ENCODE measurements around the gene PSMB3. TPM values are rescaled to one million over a fixed set of nuclear protein-coding genes. Genes with fewer than 3 reads are reported as not detected.
A peak's percentile ranks its signal among the peaks of the same experiment; 100 is the strongest.

PSMB3 gene
- total RNA-seq, 1 experiment from 2014 or later: 273 TPM

- H3K36me3 Mint-ChIP-seq: peaks cover 27% of the 10 kb centered on the region
- CTCF ChIA-PET: interaction anchor here (1.7 kb wide), 1 partner anchor 8 kb away, joined by 17 read pairs; no protein-coding TSS in a partner anchor
- H3K9me3 Mint-ChIP-seq: no peaks in the 10 kb centered on the region
- TF ChIP-seq NR1H2 (CRISPR knock-in tag; IDR thresholded peaks at IDR 0.05): no peak
- TF ChIP-seq, protein P1, sequence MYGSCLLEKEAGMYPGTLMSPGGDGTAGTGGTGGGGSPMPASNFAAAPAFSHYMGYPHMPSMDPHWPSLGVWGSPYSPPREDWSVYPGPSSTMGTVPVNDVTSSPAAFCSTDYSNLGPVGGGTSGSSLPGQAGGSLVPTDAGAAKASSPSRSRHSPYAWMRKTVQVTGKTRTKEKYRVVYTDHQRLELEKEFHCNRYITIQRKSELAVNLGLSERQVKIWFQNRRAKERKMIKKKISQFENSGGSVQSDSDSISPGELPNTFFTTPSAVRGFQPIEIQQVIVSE (CRISPR knock-in tag; IDR thresholded peaks at IDR 0.05; ENCODE audit: borderline replicate concordance): no peak
- TF ChIP-seq, protein P2, sequence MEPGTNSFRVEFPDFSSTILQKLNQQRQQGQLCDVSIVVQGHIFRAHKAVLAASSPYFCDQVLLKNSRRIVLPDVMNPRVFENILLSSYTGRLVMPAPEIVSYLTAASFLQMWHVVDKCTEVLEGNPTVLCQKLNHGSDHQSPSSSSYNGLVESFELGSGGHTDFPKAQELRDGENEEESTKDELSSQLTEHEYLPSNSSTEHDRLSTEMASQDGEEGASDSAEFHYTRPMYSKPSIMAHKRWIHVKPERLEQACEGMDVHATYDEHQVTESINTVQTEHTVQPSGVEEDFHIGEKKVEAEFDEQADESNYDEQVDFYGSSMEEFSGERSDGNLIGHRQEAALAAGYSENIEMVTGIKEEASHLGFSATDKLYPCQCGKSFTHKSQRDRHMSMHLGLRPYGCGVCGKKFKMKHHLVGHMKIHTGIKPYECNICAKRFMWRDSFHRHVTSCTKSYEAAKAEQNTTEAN (CRISPR knock-in tag; IDR thresholded peaks at IDR 0.05): no peak
- TF ChIP-seq ZNF317 (CRISPR knock-in tag; IDR thresholded peaks at IDR 0.05; ENCODE audit: borderline replicate concordance, low read depth): no peak
- no peak for TF ChIP-seq RELA (CRISPR knock-in tag; IDR thresholded peaks at IDR 0.05; ENCODE audit: borderline replicate concordance)
- TF ChIP-seq, protein P3, sequence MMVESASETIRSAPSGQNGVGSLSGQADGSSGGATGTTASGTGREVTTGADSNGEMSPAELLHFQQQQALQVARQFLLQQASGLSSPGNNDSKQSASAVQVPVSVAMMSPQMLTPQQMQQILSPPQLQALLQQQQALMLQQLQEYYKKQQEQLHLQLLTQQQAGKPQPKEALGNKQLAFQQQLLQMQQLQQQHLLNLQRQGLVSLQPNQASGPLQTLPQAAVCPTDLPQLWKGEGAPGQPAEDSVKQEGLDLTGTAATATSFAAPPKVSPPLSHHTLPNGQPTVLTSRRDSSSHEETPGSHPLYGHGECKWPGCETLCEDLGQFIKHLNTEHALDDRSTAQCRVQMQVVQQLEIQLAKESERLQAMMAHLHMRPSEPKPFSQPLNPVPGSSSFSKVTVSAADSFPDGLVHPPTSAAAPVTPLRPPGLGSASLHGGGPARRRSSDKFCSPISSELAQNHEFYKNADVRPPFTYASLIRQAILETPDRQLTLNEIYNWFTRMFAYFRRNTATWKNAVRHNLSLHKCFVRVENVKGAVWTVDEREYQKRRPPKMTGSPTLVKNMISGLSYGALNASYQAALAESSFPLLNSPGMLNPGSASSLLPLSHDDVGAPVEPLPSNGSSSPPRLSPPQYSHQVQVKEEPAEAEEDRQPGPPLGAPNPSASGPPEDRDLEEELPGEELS (CRISPR knock-in tag; IDR thresholded peaks at IDR 0.05): no peak
- TF ChIP-seq JAZF1 (CRISPR knock-in tag; IDR thresholded peaks at IDR 0.05): no peak
- TF ChIP-seq, protein P4, sequence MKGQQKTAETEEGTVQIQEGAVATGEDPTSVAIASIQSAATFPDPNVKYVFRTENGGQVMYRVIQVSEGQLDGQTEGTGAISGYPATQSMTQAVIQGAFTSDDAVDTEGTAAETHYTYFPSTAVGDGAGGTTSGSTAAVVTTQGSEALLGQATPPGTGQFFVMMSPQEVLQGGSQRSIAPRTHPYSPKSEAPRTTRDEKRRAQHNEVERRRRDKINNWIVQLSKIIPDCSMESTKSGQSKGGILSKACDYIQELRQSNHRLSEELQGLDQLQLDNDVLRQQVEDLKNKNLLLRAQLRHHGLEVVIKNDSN (CRISPR knock-in tag; IDR thresholded peaks at IDR 0.05): no peak
- TF ChIP-seq STAT6 (CRISPR knock-in tag; conservative IDR thresholded peaks at IDR 0.05; ENCODE audit: low read depth): no peak
- peaks cover 54% of the 10 kb centered on the region for H3K4me1 Mint-ChIP-seq
- peak overlapping the region; percentile 30; the same call in 1 of the 2 replicates for H3K27ac Mint-ChIP-seq
- ATAC-seq: no peak
- no peak for DNase-seq (ENCODE audit: low spot score)
- H3K27me3 Mint-ChIP-seq (ENCODE audit: low read depth): no peaks in the 10 kb centered on the region
- no peak overlapping the region for H3K4me3 Mint-ChIP-seq
- POLR2A ChIA-PET: no interaction called here
Observed at GRCh38 chr17:38742411-38743308, 9.9 kb upstream of the PSMB3 start.

DNA sequence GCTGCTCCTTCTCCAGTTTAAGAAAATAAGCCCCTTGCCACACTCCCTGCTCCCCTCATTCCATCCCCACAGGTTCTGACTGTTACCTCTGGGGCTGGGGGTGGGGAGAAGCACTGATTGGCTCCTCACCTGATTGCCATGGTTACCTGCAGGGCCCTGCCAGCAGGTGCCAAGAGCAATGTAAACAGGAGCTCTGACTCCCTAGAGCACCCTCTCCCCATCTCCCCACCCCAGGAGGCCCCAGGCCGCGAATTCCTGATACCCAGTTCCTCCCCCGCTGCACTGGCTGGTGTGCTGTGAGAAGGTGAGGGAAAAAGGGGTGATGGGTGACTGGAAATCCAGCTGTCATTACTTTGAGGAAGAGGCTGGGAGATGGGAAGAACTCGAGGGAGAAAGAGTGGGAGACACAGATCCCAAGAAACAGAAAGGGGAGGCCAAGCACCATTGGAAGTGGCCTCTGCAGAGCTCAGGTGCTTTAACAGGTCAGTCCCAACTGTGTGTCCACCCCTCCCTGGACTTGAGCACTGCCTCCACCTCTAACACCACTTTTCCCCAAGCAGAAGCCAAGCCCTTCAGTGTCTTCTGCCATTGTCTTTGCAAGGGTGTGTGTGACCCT lies 8.9 kb upstream of the PSMB3 start:
- TF ChIP-seq ZNF423 (CRISPR knock-in tag; IDR thresholded peaks at IDR 0.05) (peak; percentile 86), RORB (CRISPR knock-in tag; IDR thresholded peaks at IDR 0.05) (no peak), ATF6 (CRISPR knock-in tag; IDR thresholded peaks at IDR 0.05) (no peak), CBFB (CRISPR knock-in tag; IDR thresholded peaks at IDR 0.05; ENCODE audit: low read depth) (no peak), FOXK1 (CRISPR knock-in tag; IDR thresholded peaks at IDR 0.05) (peak; percentile 37; the same call in 1 of the 2 replicates)
- TF ChIP-seq, protein P5, sequence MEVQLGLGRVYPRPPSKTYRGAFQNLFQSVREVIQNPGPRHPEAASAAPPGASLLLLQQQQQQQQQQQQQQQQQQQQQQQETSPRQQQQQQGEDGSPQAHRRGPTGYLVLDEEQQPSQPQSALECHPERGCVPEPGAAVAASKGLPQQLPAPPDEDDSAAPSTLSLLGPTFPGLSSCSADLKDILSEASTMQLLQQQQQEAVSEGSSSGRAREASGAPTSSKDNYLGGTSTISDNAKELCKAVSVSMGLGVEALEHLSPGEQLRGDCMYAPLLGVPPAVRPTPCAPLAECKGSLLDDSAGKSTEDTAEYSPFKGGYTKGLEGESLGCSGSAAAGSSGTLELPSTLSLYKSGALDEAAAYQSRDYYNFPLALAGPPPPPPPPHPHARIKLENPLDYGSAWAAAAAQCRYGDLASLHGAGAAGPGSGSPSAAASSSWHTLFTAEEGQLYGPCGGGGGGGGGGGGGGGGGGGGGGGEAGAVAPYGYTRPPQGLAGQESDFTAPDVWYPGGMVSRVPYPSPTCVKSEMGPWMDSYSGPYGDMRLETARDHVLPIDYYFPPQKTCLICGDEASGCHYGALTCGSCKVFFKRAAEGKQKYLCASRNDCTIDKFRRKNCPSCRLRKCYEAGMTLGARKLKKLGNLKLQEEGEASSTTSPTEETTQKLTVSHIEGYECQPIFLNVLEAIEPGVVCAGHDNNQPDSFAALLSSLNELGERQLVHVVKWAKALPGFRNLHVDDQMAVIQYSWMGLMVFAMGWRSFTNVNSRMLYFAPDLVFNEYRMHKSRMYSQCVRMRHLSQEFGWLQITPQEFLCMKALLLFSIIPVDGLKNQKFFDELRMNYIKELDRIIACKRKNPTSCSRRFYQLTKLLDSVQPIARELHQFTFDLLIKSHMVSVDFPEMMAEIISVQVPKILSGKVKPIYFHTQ (CRISPR knock-in tag; IDR thresholded peaks at IDR 0.05): no peak
- ATAC-seq (peak; percentile 8; the same call in 1 of the 2 replicates), DNase-seq (ENCODE audit: low spot score) (no peak)
- Mint-ChIP-seq H3K4me3 (no peak overlapping the region; the same call in 1 of the 2 replicates), H3K4me1 (peaks cover 54% of the 10 kb centered on the region), H3K9me3 (no peaks in the 10 kb centered on the region), H3K36me3 (peaks cover 18% of the 10 kb centered on the region), H3K27ac (peak overlapping the region; percentile 67; the same call in 1 of the 2 replicates), H3K27me3 (ENCODE audit: low read depth) (no peaks in the 10 kb centered on the region)
- ChIA-PET POLR2A (interaction anchor here (0.8 kb wide), 1 partner anchor 108 kb away, joined by 3 read pairs; no protein-coding TSS in a partner anchor), CTCF (interaction anchor here (1.7 to 2.0 kb wide), 2 partner anchors 9 to 185 kb away, joined by 8 to 17 read pairs; no protein-coding TSS in a partner anchor)

Data from WTC11 (cell line).